K562 (cell line): ENCODE data around the gene KRT5. TPM values are rescaled to one million over a fixed set of nuclear protein-coding genes. Genes with fewer than 3 reads are reported as not detected.

ENCODE experiments used
- ADNP ChIP-seq: fragments of 200-800 bp; sonication (Bioruptor generic); IDR thresholded peaks from 2 replicates; pipeline ENCODE4 v1.6.1; 2016; ENCODE audit warnings: missing genetic modification characterization, missing compliant biosample characterization
- ARID2 ChIP-seq: fragments of 450-650 bp; IDR thresholded peaks from 2 replicates; pipeline ENCODE4 v1.6.1; 2017; ENCODE audit warnings: antibody characterized with exemption, mild to moderate bottlenecking
- CEBPG ChIP-seq, 3 experiments: fragments of 200-800 bp in 1 of 3; sonication (Bioruptor generic) in 1 of 3; sonication (generic) in 1 of 3; formaldehyde crosslinking in 1 of 3; IDR thresholded peaks in 2 of 3; conservative IDR thresholded peaks in 1 of 3; 2 replicates each; pipeline versions ENCODE4 v1.6.1 to v1.8.0; 2016 to 2022; ENCODE audit warnings: missing compliant biosample characterization in 2 of 3, missing genetic modification characterization in 2 of 3, mild to moderate bottlenecking in 1 of 3, missing genetic modification reagents in 1 of 3
- FOXA3 ChIP-seq, 2 experiments: fragments of 450-650 bp in 1 of 2; sonication (generic) in 1 of 2; formaldehyde crosslinking; IDR thresholded peaks in 1 of 2; conservative IDR thresholded peaks in 1 of 2; 2 replicates each; pipeline versions ENCODE4 v1.4.0 to v1.8.0; 2020 to 2022; ENCODE audit warnings: mild to moderate bottlenecking in 2 of 2, missing genetic modification reagents in 1 of 2
- HDAC6 ChIP-seq: IDR thresholded peaks from 2 replicates; pipeline ENCODE4 v1.6.1; 2012; ENCODE audit warnings: low read depth, mild to moderate bottlenecking, control low read depth, inconsistent platforms, low read length, moderate library complexity
- KDM5B ChIP-seq: fragments of 200-600 bp; sonication (generic); IDR thresholded peaks from 2 replicates; pipeline ENCODE4 v1.6.1; 2012; ENCODE audit warnings: low read depth, mild to moderate bottlenecking, moderate library complexity, low read length, control low read depth, inconsistent platforms; ENCODE audit not compliant: insufficient replicate concordance
- SLC30A9 ChIP-seq: fragments of 250-450 bp; sonication (Bioruptor Pico); IDR thresholded peaks from 2 replicates; pipeline ENCODE4 v1.8.0; 2022; ENCODE audit warnings: mild to moderate bottlenecking, moderate library complexity
- ZNF41 ChIP-seq: fragments of 250-450 bp; sonication (Bioruptor Pico); conservative IDR thresholded peaks from 2 replicates; pipeline ENCODE4 v1.4.0; 2020; ENCODE audit warnings: mild to moderate bottlenecking
- polyA plus RNA-seq, 8 experiments: library from polyadenylated mRNA; depleted of rRNA in 4 of 8; stranded (reverse) in 5 of 8; unstranded in 3 of 8; fragments of >200 nt; fragmentation: Nextera tagmentation in 2 of 8; fragmentation: Illumina TruSeq in 1 of 8; extraction: Ambion mirVana in 2 of 8; extraction: Trizol in 1 of 8; gene quantifications; 2 replicates each; pipeline versions ENCODE4 v1.2.1 to v1.2.3, GENCODE V29; 2011 to 2014; ENCODE audit warnings: inconsistent platforms in 1 of 8, missing spikeins in 1 of 8
- total RNA-seq, 7 experiments: library from RNA; depleted of rRNA in 6 of 7; stranded (reverse); fragments of >200 nt in 6 of 7; fragmentation: Illumina TruSeq in 2 of 7; extraction: Trizol in 2 of 7; gene quantifications; 2 replicates each; pipeline versions ENCODE4 v1.2.1 to v1.2.3, GENCODE V29; 2011 to 2021; ENCODE audit warnings: low replicate concordance in 1 of 7
- TF ChIP-seq, protein P1 (sequence below): fragments of 450-650 bp; formaldehyde crosslinking; IDR thresholded peaks from 2 replicates; pipeline ENCODE4 v1.4.0; 2022; ENCODE audit warnings: mild to moderate bottlenecking, moderate library complexity
- TF ChIP-seq, protein P2 (sequence below), 2 experiments: fragments of 150-350 bp in 1 of 2; IDR thresholded peaks; 2 replicates each; pipeline ENCODE4 v1.6.1; 2012 to 2016; ENCODE audit warnings: low read depth in 2 of 2, low read length in 2 of 2, mild to moderate bottlenecking in 1 of 2, moderate library complexity in 1 of 2

KRT5 gene
- total and polyA plus RNA-seq, 9 of the 15 experiments (the other 6 are each of a cell fraction or from before 2014, with no cell fraction given), result 0.32 TPM; not detected in 8

DNA sequence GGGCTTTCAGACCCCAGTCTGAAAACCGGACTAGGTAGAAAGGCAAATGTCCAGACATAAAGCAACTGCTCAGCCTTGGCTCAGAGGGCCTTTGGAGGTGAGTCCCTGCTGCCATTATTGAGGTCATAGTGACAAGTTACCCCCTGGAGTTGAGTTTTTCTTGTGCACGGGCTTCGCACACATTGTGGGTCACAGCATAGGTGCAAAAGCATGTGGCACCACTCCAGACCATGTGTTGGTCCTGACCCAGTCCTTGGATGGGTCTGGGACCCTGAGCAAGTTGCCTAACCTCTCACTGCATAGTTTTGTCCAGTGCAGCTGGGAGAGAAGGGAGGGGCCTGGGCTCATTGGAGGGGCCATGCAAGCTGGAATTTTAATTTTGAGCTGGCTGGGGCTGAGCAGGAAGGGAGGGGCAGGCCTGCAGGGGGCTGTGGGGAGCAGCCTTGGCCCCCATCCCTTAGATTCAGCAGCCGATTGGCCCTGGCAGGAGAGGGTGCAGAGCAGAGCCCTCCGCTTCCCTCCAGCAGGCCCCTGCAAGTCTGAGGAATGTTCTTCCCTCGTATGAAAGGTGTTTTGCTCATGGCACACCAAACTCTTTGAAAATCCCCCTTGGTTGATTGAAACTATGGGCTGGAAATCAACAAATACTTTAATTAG, 4.2 kb upstream of the KRT5 start (continued):
- TF ChIP-seq, protein P1, sequence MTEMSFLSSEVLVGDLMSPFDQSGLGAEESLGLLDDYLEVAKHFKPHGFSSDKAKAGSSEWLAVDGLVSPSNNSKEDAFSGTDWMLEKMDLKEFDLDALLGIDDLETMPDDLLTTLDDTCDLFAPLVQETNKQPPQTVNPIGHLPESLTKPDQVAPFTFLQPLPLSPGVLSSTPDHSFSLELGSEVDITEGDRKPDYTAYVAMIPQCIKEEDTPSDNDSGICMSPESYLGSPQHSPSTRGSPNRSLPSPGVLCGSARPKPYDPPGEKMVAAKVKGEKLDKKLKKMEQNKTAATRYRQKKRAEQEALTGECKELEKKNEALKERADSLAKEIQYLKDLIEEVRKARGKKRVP, result no peak
- TF ChIP-seq, protein P2, sequence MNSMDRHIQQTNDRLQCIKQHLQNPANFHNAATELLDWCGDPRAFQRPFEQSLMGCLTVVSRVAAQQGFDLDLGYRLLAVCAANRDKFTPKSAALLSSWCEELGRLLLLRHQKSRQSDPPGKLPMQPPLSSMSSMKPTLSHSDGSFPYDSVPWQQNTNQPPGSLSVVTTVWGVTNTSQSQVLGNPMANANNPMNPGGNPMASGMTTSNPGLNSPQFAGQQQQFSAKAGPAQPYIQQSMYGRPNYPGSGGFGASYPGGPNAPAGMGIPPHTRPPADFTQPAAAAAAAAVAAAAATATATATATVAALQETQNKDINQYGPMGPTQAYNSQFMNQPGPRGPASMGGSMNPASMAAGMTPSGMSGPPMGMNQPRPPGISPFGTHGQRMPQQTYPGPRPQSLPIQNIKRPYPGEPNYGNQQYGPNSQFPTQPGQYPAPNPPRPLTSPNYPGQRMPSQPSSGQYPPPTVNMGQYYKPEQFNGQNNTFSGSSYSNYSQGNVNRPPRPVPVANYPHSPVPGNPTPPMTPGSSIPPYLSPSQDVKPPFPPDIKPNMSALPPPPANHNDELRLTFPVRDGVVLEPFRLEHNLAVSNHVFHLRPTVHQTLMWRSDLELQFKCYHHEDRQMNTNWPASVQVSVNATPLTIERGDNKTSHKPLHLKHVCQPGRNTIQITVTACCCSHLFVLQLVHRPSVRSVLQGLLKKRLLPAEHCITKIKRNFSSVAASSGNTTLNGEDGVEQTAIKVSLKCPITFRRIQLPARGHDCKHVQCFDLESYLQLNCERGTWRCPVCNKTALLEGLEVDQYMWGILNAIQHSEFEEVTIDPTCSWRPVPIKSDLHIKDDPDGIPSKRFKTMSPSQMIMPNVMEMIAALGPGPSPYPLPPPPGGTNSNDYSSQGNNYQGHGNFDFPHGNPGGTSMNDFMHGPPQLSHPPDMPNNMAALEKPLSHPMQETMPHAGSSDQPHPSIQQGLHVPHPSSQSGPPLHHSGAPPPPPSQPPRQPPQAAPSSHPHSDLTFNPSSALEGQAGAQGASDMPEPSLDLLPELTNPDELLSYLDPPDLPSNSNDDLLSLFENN (IDR thresholded peaks at IDR 0.05; ENCODE audit: low read depth in 2 of 2, low read length in 2 of 2), result no peak
- TF ChIP-seq ZNF41 (no peak), FOXA3 (CRISPR knock-in tag; conservative IDR thresholded peaks at IDR 0.05 in 1 of 2, IDR thresholded peaks at IDR 0.05 in 1 of 2) (no peak), KDM5B (no peak), ARID2 (no peak), CEBPG (CRISPR knock-in tag; IDR thresholded peaks at IDR 0.05) (no peak), CEBPG (tag; conservative IDR thresholded peaks at IDR 0.05 in 1 of 2, IDR thresholded peaks at IDR 0.05 in 1 of 2) (no peak), ADNP (tag) (no peak), SLC30A9 (CRISPR knock-in tag) (no peak), HDAC6 (no peak)
